ENCODE data around the gene HOXD13.

HOXD13 gene

DNA sequence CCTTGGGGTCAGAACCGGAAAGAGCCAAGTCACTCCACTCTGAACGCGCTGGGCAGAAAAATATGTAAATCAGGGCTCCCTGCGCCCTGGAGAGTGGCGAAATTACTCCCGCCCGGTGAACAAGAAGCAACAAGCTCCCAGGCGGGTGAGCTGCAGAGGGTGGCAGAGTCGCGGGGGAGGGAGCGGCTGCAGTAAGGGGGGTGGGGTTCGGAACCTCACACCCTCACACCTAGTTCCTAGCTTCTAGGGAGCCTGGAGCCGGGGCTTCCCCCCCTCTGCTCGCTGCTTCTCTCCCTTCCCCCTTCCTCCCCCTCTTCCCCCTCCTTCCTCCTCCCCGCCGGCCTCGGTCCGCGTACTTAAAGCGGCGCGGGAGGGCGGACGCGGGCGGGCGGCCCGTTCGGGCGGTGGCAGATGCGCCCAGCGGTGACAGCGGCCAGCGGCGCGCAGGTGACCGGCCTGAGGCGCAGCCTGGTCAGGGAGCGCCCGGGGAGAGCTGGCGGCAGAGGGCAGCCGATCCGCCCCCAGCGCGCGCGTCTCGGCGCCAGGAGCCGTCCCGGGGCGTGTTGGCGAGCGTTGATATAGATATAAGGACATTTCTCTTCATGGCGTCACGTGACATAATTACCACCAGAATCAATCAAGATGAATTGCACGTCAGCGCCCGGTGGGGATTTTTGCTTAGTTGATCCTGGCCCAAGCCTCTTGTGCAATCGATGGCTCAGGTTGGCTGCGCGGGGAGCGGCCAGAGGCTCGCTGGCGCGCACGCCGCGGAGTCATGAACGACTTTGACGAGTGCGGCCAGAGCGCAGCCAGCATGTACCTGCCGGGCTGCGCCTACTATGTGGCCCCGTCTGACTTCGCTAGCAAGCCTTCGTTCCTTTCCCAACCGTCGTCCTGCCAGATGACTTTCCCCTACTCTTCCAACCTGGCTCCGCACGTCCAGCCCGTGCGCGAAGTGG, 14.3 kb downstream of the HOXD13 start, which contains the start of gene HOXD11:
Gene HOXD11 (plus strand): TSS at position 700 of the 959 bp plus-strand sequence. CDS start 76 bp downstream, at position 776.
- peak; percentile 65 for DNase-seq (ENCODE audit: low spot score)

GRCh38 chr2:176107731-176108181, 15.2 kb downstream of the HOXD13 start:
- DNase-seq (ENCODE audit: low spot score) = no peak

DNA sequence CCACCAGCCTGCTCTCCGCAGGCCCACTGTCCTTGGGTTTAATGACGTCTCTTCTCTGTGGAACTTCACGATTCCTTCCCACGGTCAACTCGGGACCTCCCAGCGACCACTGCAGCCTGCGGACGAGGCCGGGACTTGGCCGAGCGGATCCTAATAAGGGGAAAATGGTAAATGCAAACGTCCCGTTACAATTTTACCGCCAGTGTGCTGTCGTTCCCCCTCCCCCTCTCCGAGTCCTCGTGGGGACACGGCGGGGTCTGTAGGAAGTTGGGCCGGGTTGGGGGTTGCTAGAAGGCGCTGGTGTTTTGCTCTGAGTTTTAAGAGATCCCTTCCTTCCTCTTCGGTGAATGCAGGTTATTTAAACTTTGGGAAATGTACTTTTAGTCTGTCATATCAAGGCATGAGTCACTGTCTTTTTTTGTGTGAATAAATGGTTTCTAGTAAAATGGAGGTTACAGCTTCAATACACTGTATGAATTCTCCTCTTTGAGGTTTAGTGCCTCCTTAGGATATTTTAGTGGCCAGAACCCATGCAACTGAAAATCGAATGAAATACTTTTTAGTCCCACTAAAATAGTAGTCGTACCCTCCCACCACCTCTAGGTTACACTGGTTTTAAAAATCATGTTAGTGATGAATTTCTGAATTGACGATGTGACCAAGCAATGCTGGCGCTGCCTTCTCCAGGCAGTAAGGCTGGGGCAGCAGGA, 16.8 kb downstream of the HOXD13 start:
- no peak for DNase-seq (ENCODE audit: low spot score)

GRCh38 chr2:176109946-176110345, 17.4 kb downstream of the HOXD13 start:
- no peak for DNase-seq (ENCODE audit: low spot score)

DNA sequence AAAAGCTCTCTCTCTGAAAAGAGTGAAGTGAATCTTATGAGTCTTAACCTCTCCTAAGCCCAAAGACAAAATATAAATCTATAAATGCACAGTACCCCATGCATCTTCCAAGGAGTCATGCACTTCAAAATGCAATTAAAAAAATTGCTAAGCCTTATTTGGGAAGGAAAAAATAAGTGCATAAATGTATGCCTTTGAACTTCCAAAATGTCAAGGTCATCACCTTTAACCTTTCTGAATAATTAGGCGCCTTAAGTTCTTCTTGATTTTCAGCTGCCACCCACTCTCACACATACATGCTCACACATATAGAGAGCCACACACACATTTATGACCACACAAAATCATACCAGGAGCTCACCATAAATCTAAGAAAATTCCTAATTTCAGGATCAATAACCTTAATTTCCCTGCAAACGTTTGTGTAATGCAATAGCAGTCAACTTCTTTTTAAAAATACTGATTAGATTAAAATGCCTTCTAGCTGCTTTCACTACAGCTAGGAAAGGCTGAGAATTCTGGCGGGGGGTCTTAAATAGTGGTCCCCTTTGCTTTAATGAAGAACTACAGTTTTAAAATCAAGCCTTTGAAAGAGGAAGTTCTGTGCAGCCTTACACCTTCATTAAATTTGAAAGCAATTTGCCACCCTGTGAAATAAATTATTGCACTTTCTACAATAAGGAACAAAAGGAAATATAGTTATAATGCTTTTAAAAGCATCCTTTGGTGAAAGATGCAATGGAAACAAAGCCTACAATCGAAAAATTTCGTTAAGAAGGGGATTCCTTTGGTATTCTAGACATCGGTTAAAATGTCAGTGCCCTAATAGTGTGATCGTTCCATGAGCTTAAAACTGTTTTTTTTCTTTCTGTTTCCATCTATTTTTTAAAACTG, 18.1 kb downstream of the HOXD13 start:
- no peak for DNase-seq (ENCODE audit: low spot score)

GRCh38 chr2:176111309-176111663, 18.8 kb downstream of the HOXD13 start:
- peak; percentile 81 for DNase-seq (ENCODE audit: low spot score)

GRCh38 chr2:176111846-176112374, 19.4 kb downstream of the HOXD13 start:
- DNase-seq (ENCODE audit: low spot score) = no peak

DNA sequence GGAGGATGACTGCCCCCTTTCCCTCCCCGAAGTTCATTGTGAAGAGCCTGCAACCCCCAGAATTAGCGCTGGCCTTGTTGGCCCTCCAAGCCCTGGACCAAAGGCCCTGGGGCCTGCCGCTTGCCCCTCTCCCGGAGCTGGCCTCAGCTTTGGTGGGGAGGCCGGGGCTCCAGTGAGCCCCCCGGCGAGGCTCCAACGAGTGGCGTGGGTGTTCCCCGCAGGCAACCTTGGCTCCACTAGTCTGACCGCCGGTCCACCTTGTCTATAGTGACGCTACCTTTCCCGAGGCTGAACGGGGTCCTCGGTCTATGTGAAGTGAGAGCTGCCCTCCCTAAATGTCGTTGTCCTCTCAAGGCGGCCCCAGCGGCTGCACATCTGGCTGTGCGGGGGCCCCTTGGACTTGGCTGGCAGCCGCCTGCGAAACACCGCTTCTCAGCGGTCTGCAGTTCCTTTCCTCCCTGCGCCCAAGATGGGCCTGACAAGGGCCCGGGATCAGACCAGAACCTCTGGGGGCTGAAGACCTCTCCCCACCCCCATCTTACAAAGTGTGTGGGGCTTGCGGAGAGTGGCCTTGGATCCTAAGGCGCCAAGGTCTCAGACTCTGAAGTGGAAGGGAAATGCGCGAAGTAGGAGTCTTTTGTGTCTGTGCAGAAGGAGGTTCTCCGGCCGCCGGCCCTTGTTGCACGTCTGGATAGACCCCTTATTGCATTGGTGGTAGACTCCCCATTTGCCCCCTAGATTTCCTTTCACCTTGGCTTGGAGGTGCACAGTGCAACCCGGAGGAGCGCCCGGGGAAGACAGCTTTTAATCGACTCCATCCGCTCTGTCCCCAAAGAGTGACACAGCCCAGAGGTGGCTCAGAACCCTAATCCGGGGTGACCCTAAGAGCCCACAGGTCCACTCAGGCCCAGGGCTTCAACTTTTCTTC, 20.1 kb downstream of the HOXD13 start:
- DNase-seq (ENCODE audit: low spot score) = no peak

DNA sequence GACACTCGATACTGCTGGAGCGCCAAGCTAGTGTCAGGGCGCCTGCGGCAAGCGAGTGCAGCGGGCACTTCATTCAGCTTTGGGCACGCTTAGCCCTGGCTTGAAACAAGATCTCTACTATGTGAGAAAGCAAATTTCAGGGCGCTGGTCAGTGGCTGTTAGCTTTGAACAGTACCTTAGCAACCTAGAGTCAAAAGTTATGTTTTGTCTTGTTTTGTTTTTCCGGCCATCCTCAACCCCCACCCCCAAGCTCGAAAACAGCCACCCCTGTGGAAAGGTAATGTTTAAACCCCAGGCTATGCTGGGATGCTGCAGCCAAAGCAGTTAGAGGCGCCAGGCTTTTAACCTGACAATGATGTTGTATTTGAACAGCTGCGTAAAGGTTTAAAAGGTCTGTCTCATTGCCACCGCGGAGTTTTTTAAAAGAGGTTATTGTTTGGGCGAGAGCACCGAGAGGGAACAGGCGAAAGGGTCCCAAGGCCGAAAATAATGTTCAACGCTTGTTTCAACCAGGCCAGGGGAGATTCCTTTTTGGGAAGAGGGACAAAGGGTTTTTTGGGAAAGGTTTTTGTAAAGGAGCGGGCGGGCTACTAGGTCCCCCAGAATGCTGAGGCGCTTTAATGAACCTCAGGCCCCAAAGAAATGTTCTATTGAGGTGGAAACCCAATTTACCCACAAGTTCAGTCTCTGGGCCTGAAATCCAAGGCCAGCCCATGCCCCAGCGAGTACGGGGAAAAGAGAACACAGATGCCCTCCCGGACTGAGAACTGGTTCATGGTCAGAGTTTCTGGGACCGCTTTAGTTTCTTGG, 21.8 kb downstream of the HOXD13 start:
- DNase-seq (ENCODE audit: low spot score) = peak; percentile 58

GRCh38 chr2:176114930-176115625, 22.6 kb downstream of the HOXD13 start:
- DNase-seq (ENCODE audit: low spot score) = no peak

DNA sequence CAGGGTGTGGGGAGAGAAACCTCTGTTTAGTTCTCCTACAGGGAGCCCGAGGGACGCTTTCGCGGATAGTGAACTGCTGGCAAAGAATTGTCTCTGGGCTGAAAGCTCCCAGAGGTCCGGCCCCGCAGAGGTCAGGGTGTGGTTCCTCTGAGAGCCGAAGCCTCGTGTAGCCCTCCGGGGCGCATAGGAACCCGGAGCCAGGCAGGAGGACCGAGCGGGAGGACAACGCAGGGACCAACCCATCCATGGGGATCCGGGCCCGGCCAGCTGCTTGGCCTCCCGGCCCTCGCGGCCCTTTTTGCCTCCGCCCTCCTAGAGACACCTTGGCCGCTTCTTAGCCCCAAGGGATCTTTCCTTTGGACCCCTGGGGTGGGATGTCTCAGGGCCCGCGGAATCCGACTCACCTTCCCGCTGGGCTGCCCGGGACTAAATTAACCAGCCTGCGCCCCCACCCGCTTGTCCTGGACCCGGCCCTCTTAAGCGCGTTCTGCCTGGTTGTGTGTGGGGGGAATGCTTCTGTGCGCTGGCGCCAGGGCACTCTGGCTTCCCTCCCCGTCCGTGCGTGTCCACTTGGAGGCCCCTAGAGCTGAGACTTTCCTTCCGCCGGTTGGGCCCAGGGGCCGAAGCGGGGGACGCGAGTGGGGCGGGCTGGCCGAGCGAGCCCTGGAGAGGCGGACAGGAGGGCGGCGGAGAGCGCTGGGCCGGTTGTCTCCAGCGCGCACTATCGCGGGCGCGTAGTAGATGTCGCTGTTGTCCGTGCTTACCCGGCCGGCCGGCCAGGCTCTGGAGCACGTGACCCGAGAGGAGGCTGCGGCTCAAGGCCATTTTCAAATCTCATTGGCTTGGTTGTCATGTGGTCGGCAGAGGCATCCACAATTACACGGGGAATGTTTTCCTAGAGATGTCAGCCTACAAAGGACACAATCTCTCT, 23.6 kb downstream of the HOXD13 start, which contains the start of gene HOXD10:
Gene HOXD10 (plus strand): TSS at position 896 of the 931 bp plus-strand sequence. CDS start 56 bp downstream, outside the sequence.
- peak; percentile 93 for DNase-seq (ENCODE audit: low spot score)

DNA sequence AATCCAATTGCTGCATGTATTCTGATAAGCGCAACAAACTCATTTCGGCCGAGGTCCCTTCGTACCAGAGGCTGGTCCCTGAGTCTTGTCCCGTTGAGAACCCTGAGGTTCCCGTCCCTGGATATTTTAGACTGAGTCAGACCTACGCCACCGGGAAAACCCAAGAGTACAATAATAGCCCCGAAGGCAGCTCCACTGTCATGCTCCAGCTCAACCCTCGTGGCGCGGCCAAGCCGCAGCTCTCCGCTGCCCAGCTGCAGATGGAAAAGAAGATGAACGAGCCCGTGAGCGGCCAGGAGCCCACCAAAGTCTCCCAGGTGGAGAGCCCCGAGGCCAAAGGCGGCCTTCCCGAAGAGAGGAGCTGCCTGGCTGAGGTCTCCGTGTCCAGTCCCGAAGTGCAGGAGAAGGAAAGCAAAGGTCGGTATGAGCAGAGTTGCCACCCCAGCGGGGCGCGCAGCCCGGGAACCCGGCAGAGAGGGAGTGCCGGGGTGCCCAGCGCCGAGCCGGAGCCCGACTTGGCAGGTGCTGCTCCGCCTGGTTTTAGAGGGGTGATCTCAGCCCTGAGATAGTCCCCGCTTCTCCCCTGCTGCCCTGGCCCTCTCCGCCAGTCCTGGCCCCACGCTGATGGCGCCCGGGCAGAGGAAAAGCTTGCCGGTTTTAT, 24.8 kb downstream of the HOXD13 start:
- DNase-seq (ENCODE audit: low spot score) = peak; percentile 68

- no peak for DNase-seq (ENCODE audit: low spot score)
These were observed 25.4 kb downstream of the HOXD13 start for GRCh38 chr2:176117823-176118371.

DNA sequence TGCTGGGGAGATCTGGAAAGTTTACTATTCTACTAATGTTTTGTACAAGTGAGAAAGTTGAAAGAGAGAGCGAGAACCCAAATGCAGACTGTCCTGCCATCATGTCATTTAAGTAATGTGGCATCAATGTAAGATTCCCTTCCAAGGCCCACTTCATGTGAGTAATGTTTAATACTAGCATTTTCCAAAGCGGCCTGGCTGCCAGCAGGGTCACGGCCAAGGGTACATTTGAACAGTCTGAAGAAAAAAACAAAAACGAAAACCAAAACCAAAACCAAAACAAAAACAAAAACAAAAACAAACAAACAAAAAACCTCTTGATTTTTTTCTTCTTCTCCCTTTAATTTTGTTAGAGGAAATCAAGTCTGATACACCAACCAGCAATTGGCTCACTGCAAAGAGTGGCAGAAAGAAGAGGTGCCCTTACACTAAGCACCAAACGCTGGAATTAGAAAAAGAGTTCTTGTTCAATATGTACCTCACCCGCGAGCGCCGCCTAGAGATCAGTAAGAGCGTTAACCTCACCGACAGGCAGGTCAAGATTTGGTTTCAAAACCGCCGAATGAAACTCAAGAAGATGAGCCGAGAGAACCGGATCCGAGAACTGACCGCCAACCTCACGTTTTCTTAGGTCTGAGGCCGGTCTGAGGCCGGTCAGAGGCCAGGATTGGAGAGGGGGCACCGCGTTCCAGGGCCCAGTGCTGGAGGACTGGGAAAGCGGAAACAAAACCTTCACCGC, 26.2 kb downstream of the HOXD13 start:
- DNase-seq (ENCODE audit: low spot score) = peak; percentile 84

GRCh38 chr2:176120364-176121189, 28.1 kb downstream of the HOXD13 start:
- DNase-seq (ENCODE audit: low spot score) = peak; percentile 53

Data from kidney tubule cell (primary cell).